CD8-positive, alpha-beta memory T cell (primary cell): Measurements from ENCODE around the gene INPP5A. TPM values are rescaled to one million over a fixed set of nuclear protein-coding genes. Genes with fewer than 3 reads are reported as not detected.
A peak's percentile ranks its signal among the peaks of the same experiment; 100 is the strongest.

ENCODE experiments used
- CTCF ChIA-PET: fragments of 350-600 bp; sonication (Branson Sonifier 250); formaldehyde crosslinking; loops from one replicate; lab custom pipeline; 2021; ENCODE audit warnings: antibody characterized with exemption; lab: Charles Lee
- POLR2A ChIA-PET: fragments of 350-600 bp; sonication (Branson Sonifier 250); formaldehyde crosslinking; loops from one replicate; lab custom pipeline; 2021; ENCODE audit warnings: antibody characterized with exemption; lab: Charles Lee
- DNase-seq, 5 donors: peaks; one replicate each; pipeline versions ENCODE4 v3.0.0 to v3.0.0-alpha.2; 2020 to 2022; ENCODE audit warnings: mixed read lengths in 1 of 5
- H3K27ac ChIP-seq: one replicate; pipeline ENCODE4 v1.7.0; 2013; ENCODE audit warnings: low read depth, mild to moderate bottlenecking, low read length, moderate library complexity
- H3K27me3 ChIP-seq: 2 replicates; pipeline ENCODE4 v1.7.0; 2013; ENCODE audit warnings: low read length, mild to moderate bottlenecking; ENCODE audit not compliant: insufficient read depth, poor library complexity, severe bottlenecking
- H3K36me3 ChIP-seq: 2 replicates; pipeline ENCODE4 v1.7.0; 2013; ENCODE audit warnings: mild to moderate bottlenecking, low read length, moderate library complexity; ENCODE audit not compliant: insufficient read depth
- H3K4me1 ChIP-seq: 2 replicates; pipeline ENCODE4 v1.7.0; 2013; ENCODE audit warnings: mild to moderate bottlenecking, low read length, moderate library complexity; ENCODE audit not compliant: insufficient read depth
- H3K4me3 ChIP-seq: 2 replicates; pipeline ENCODE4 v1.7.0; 2013; ENCODE audit warnings: mild to moderate bottlenecking, low read length
- H3K9me3 ChIP-seq: 2 replicates; pipeline ENCODE4 v1.7.0; 2013; ENCODE audit warnings: mild to moderate bottlenecking, low read length
- H3K27ac Mint-ChIP-seq, 8 donors: one replicate each; pipeline ENCODE4 v1.8.0; 2020 to 2021; ENCODE audit warnings: mixed read lengths in 8 of 8, mild to moderate bottlenecking in 6 of 8, inconsistent platforms in 3 of 8, moderate library complexity in 3 of 8
- H3K27me3 Mint-ChIP-seq, 2 donors: one replicate each; pipeline ENCODE4 v1.8.0; 2020 to 2021; ENCODE audit warnings: mixed read lengths in 2 of 2, mild to moderate bottlenecking in 1 of 2, moderate library complexity in 1 of 2
- H3K36me3 Mint-ChIP-seq, 3 donors: one replicate each; pipeline ENCODE4 v1.8.0; 2020 to 2021; ENCODE audit warnings: mixed read lengths in 3 of 3, inconsistent platforms in 1 of 3, mild to moderate bottlenecking in 1 of 3
- H3K4me1 Mint-ChIP-seq, 3 donors: one replicate each; pipeline ENCODE4 v1.8.0; 2020 to 2021; ENCODE audit warnings: mixed read lengths in 3 of 3, inconsistent platforms in 1 of 3, mild to moderate bottlenecking in 1 of 3
- H3K4me3 Mint-ChIP-seq, 7 donors: one replicate each; pipeline ENCODE4 v1.8.0; 2020 to 2021; ENCODE audit warnings: mixed read lengths in 7 of 7, mild to moderate bottlenecking in 6 of 7, moderate library complexity in 4 of 7, inconsistent platforms in 2 of 7
- H3K9me3 Mint-ChIP-seq, 5 donors: one replicate each; pipeline ENCODE4 v1.8.0; 2020 to 2022; ENCODE audit warnings: mixed read lengths in 5 of 5, mild to moderate bottlenecking in 3 of 5, moderate library complexity in 2 of 5, inconsistent platforms in 1 of 5
- polyA plus RNA-seq: library from polyadenylated mRNA; unstranded; fragments of 300-500 nt; fragmentation: Illumina TruSeq; gene quantifications from one replicate; pipeline ENCODE4 v1.2.3, GENCODE V29; 2021
- total RNA-seq, 2 experiments: library from RNA; stranded (reverse); gene quantifications; one replicate each; pipeline ENCODE4 v1.2.3, GENCODE V29; 2021

The INPP5A gene
- total and polyA plus RNA-seq, 3 experiments from 2014 or later: 1.1 to 6.1 (median 4.8) TPM

GRCh38 chr10:132607961-132608495 is 70.4 kb downstream of the INPP5A start:
- Histone ChIP-seq H3K9me3 (no peaks in the 10 kb centered on the region), H3K27me3 (no peaks in the 10 kb centered on the region), H3K4me1 (peaks cover 6% of the 10 kb centered on the region), H3K4me3 (no peak overlapping the region), H3K36me3 (no peaks in the 10 kb centered on the region), H3K27ac (no peak overlapping the region)
- H3K4me3 Mint-ChIP-seq: no peak overlapping the region
- H3K9me3 Mint-ChIP-seq: no peaks in the 10 kb centered on the region
- peaks cover 0 to 2% (median 0%) of the 10 kb centered on the region in 3 donors for H3K36me3 Mint-ChIP-seq
- H3K27ac Mint-ChIP-seq: peak overlapping the region in 1 of 8 donors; percentile 27
- no peak for DNase-seq
- CTCF ChIA-PET: no interaction called here
- H3K4me1 Mint-ChIP-seq: peaks cover 2 to 31% (median 12%) of the 10 kb centered on the region in 3 donors
- POLR2A ChIA-PET: no interaction called here
- no peaks in the 10 kb centered on the region for H3K27me3 Mint-ChIP-seq

DNA sequence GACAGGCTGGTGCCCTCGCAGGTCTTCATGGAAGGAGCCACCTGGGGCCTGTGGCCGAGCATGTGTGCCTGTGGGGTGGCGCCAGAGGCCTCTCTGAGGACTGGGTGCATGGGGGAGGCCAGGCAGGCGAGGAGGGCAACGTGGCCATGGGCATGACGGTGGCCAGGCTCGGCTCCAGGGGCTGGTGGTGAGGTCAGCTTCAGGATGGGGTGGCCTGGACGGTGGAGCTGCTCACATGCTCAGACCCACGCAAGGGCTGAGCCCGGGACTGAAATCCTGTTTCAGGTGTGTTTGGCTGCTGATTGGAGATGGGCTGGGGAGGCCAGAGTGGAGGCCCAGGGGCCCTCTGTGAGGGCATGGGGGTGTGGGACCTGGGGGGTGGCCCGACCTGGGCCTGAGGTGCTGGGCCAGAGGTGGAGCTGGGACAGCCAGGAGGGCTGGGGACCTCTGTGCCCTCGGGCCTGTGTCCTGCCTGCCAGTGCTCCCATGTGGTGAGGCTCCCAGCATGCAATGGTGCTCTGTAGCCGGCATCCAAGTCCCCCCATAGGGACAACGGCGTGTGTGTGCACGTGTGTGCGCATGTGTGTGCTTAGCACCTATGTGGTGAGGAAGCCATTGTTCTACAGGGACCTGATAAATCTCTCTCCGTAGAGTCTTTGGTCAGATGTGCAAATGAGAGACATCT is 71.1 kb downstream of the INPP5A start:
- Mint-ChIP-seq H3K9me3 (no peaks in the 10 kb centered on the region), H3K36me3 (no peaks in the 10 kb centered on the region), H3K4me3 (no peak overlapping the region), H3K4me1 (peaks cover 0 to 31% (median 12%) of the 10 kb centered on the region in 3 donors), H3K27me3 (no peaks in the 10 kb centered on the region), H3K27ac (peak overlapping the region in 2 of 8 donors; percentile 27 to 78)
- POLR2A ChIA-PET: no interaction called here
- CTCF ChIA-PET: no interaction called here
- H3K36me3 ChIP-seq: no peaks in the 10 kb centered on the region
- H3K27ac ChIP-seq: no peak overlapping the region
- peaks cover 6% of the 10 kb centered on the region for H3K4me1 ChIP-seq
- H3K27me3 ChIP-seq: no peaks in the 10 kb centered on the region
- no peak overlapping the region for H3K4me3 ChIP-seq
- no peak for DNase-seq
- no peaks in the 10 kb centered on the region for H3K9me3 ChIP-seq

DNA sequence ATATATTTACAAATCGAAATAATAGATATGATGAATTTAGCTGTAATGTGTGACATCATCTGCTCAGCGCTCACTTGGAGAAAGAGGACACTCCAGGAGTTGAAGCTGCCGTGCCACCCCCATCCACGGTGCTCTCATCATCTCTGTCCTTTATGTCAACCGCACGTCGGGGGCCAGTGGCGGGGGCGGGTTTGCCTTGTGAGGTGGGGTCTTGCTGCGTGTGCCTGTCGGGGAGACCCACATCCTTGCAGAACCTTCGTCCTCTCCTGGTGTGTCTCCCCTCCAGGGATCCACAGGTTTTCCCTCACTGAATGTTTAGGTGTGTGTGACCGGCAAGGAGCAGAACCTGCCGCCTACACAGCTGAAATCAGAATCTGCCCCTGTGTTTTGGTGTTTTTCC is 71.6 kb downstream of the INPP5A start:
- peak in 1 of 5 donors; percentile 20 for DNase-seq
- H3K27ac Mint-ChIP-seq: no peak overlapping the region
- H3K4me3 ChIP-seq: no peak overlapping the region
- no peaks in the 10 kb centered on the region for H3K9me3 ChIP-seq
- peaks cover 0 to 30% (median 12%) of the 10 kb centered on the region in 3 donors for H3K4me1 Mint-ChIP-seq
- CTCF ChIA-PET: no interaction called here
- no peaks in the 10 kb centered on the region for H3K27me3 Mint-ChIP-seq
- H3K27me3 ChIP-seq: no peaks in the 10 kb centered on the region
- H3K36me3 ChIP-seq: no peaks in the 10 kb centered on the region
- H3K9me3 Mint-ChIP-seq: no peaks in the 10 kb centered on the region
- no peaks in the 10 kb centered on the region for H3K36me3 Mint-ChIP-seq
- POLR2A ChIA-PET: no interaction called here
- peaks cover 6% of the 10 kb centered on the region for H3K4me1 ChIP-seq
- H3K27ac ChIP-seq: no peak overlapping the region
- no peak overlapping the region for H3K4me3 Mint-ChIP-seq

DNA sequence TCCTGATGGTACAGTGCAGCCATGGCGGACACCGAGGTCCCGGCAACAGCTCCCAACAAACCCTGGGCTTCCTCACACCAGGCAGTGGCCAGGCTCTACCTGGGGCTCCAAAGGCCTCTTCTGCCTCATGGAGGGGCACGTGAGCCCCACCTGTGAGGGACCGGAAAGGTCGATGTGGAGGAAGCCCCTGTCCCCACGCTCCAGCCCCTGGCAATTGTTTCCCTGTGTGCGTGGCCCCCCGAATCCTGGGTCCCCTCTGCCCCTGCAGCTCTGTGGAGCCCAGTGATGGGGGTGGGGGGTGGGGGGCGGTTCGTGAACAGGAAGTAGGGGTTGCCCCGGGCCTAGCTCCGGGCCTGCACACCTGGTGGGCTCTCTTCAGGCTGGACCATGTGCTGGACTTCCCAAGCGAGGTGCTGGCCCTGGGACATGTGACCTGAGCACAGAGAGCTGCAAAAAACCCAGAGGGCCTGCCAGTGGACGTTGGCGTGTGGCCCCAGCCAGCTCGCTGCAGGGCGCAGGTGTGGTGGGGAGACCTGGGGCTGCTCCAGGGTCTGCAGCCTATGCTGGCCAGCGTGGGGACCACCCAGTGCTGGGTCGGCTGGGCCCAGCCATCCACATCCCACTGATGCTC is 72.6 kb downstream of the INPP5A start:
- no peaks in the 10 kb centered on the region for H3K36me3 ChIP-seq
- H3K27ac Mint-ChIP-seq: peak overlapping the region in 1 of 8 donors; percentile 47
- no peak overlapping the region for H3K27ac ChIP-seq
- DNase-seq: peak in 1 of 5 donors; percentile 30
- H3K4me1 ChIP-seq: peaks cover 10% of the 10 kb centered on the region
- H3K4me3 ChIP-seq: no peak overlapping the region
- ChIA-PET POLR2A (no interaction called here), CTCF (no interaction called here)
- no peak overlapping the region for H3K4me3 Mint-ChIP-seq
- no peaks in the 10 kb centered on the region for H3K9me3 ChIP-seq
- H3K9me3 Mint-ChIP-seq: no peaks in the 10 kb centered on the region
- H3K27me3 Mint-ChIP-seq: no peaks in the 10 kb centered on the region
- peaks cover 0 to 2% (median 0%) of the 10 kb centered on the region in 3 donors for H3K36me3 Mint-ChIP-seq
- H3K4me1 Mint-ChIP-seq: peaks cover 0 to 30% (median 8%) of the 10 kb centered on the region in 3 donors
- no peaks in the 10 kb centered on the region for H3K27me3 ChIP-seq

DNA sequence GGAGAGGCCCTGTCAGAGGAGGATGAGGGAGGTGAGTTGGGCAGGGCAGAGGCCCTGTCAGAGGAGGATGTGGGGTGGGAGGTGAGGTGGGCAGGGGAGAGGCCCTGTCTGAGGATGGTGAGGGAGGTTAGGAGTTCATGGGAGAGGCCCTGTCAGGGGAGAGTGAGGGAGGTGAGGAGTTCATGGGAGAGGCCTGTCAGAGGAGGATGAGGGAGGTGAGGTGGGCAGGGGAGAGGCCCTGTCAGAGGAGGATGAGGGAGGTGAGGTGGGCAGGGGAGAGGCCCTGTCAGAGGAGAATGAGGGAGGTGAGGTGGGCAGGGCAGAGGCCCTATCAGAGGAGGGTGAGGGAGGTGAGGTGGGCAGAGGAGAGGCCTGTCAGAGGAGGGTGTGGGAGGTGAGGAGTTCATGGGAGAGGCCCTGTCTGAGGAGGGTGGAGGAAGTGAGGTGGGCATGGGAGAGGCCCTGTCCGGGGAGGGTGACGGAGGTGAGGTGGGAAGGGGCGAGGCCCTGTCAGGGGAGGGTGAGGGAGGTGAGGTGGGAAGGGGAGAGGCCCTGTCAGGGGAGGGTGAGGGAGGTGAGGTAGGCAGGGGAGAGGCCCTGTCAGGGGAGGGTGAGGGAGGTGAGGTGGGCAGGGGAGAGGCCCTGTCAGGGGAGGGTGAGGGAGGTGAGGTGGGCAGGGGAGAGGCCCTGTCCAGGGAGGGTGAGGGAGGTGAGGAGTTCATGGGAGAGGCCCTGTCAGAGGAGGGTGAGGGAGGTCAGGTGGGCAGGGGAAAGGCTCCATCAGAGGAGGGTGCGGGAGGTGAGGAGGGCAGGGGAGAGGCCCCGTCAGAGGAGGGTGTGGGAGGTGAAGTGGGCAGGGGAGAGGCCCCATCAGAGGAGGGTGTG is 73.7 kb downstream of the INPP5A start:
- CTCF ChIA-PET: no interaction called here
- DNase-seq: peak in 1 of 5 donors; percentile 25

DNA sequence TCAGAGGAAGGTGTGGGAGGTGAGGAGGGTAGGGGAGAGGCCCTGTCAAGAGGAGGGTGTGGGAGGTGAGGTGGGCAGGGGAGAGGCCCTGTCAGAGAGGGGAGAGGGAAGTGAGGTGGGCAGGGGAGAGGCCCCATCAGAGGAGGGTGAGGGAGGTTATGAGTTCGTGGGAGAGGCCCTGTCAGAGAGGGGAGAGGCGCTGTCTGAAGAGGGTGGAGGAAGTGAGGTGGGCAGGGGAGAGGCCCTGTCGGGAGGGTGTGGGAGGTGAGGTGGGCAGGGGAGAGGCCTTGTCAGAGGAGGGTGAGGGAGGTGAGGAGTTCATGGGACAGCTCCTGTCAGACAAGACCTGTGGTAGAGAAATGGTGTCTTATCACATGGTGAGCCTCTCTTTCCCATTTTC is 74.4 kb downstream of the INPP5A start:
- H3K27me3 Mint-ChIP-seq: peaks cover 0 to 7% of the 10 kb centered on the region in 2 donors
- peak in 1 of 5 donors; percentile 25 for DNase-seq
- POLR2A ChIA-PET: no interaction called here
- H3K9me3 Mint-ChIP-seq: peaks cover 0 to 6% (median 4%) of the 10 kb centered on the region in 5 donors
- H3K27ac Mint-ChIP-seq: peak overlapping the region in 4 of 8 donors; percentile 2 to 64 (median 38)
- H3K4me1 ChIP-seq: peaks cover 28% of the 10 kb centered on the region
- no peak overlapping the region for H3K4me3 Mint-ChIP-seq
- no peak overlapping the region for H3K4me3 ChIP-seq
- H3K27me3 ChIP-seq: no peaks in the 10 kb centered on the region
- peaks cover 15 to 43% (median 19%) of the 10 kb centered on the region in 3 donors for H3K4me1 Mint-ChIP-seq
- H3K36me3 ChIP-seq: no peaks in the 10 kb centered on the region
- no peaks in the 10 kb centered on the region for H3K9me3 ChIP-seq
- CTCF ChIA-PET: no interaction called here
- peaks cover 2 to 6% (median 5%) of the 10 kb centered on the region in 3 donors for H3K36me3 Mint-ChIP-seq
- no peak overlapping the region for H3K27ac ChIP-seq

More for the DNA sequence above, 73.7 kb downstream of the INPP5A start:
- Histone ChIP-seq H3K4me3 (no peak overlapping the region), H3K9me3 (no peaks in the 10 kb centered on the region), H3K4me1 (peaks cover 21% of the 10 kb centered on the region), H3K36me3 (no peaks in the 10 kb centered on the region), H3K27ac (no peak overlapping the region), H3K27me3 (no peaks in the 10 kb centered on the region)
- POLR2A ChIA-PET: no interaction called here
- H3K27me3 Mint-ChIP-seq: peaks cover 0 to 3% of the 10 kb centered on the region in 2 donors
- peaks cover 0 to 4% (median 2%) of the 10 kb centered on the region in 3 donors for H3K36me3 Mint-ChIP-seq
- peaks cover 0 to 3% (median 2%) of the 10 kb centered on the region in 5 donors for H3K9me3 Mint-ChIP-seq
- H3K4me1 Mint-ChIP-seq: peaks cover 10 to 37% (median 14%) of the 10 kb centered on the region in 3 donors
- H3K4me3 Mint-ChIP-seq: no peak overlapping the region
- H3K27ac Mint-ChIP-seq: peak overlapping the region in 4 of 8 donors; percentile 29 to 91 (median 66)

DNA sequence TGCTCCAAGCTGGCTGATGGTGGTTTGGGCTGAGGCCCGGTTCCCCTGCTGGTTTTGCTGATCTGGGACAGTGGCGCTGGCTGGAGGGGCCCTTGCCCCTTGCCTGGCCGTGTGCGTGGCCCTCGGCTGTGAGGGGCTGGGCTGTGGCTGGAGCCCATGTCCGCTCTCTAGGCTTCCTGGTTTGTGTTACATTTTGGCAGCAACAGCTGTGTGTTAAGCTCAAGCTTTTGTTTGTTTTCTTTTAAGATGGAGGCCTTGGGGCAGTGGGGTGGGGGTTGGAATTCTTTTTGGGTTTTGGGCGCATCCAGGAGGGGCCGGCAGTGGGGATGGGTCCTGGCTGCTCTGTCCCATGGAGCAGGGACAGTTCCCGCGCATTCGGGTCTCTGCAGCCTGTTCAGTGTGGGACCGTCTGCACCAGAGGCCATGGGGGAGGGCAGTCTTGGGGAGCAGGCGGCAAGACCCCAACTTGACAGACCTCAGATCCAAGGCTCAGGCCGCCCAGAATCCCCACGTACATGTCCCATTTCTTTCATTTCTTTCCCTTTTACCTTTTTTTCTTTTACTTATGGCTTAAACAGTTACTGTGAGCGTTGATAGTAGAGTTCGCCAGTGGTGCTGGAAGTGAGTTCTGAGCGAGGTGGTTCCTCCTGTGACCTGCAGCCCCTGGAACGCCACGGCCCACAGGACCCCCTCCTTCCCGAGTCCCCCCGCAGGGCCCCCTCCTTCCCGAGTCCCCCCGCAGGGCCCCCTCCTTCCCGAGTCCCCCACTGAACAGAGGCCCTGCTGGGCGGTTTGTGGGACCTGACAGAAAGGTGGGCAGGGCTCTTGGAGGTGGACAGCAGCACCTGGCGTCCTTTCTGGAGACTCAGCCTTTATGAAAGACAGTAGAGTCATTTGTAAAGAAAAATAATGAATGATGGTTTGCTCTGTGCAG is 75.3 kb downstream of the INPP5A start:
- Mint-ChIP-seq H3K9me3 (peaks cover 0 to 8% (median 4%) of the 10 kb centered on the region in 5 donors), H3K27me3 (peaks cover 0 to 7% of the 10 kb centered on the region in 2 donors), H3K4me3 (no peak overlapping the region), H3K36me3 (peaks cover 4 to 9% (median 6%) of the 10 kb centered on the region in 3 donors), H3K4me1 (peaks cover 15 to 44% (median 19%) of the 10 kb centered on the region in 3 donors), H3K27ac (peak overlapping the region in 3 of 8 donors; percentile 47 to 64 (median 48))
- ChIA-PET POLR2A (no interaction called here), CTCF (no interaction called here)
- Histone ChIP-seq H3K4me3 (no peak overlapping the region), H3K36me3 (no peaks in the 10 kb centered on the region), H3K27me3 (no peaks in the 10 kb centered on the region), H3K27ac (no peak overlapping the region), H3K9me3 (no peaks in the 10 kb centered on the region), H3K4me1 (peaks cover 28% of the 10 kb centered on the region)
- DNase-seq: peak in 1 of 5 donors; percentile 28
